Stimulated activated CD4-positive, alpha-beta T cell treated with anti-CD3 and anti-CD28 coated beads, Interleukin-4, amount 100 ng/mL, for 48 hours (primary cell): Measurements from ENCODE around the gene SMURF2.

Source experiments
- DNase-seq, 2 donors: peaks; one replicate each; pipeline ENCODE4 v3.0.0-alpha.2; 2020; ENCODE audit warnings: low read depth in 2 of 2

Gene SMURF2

DNA sequence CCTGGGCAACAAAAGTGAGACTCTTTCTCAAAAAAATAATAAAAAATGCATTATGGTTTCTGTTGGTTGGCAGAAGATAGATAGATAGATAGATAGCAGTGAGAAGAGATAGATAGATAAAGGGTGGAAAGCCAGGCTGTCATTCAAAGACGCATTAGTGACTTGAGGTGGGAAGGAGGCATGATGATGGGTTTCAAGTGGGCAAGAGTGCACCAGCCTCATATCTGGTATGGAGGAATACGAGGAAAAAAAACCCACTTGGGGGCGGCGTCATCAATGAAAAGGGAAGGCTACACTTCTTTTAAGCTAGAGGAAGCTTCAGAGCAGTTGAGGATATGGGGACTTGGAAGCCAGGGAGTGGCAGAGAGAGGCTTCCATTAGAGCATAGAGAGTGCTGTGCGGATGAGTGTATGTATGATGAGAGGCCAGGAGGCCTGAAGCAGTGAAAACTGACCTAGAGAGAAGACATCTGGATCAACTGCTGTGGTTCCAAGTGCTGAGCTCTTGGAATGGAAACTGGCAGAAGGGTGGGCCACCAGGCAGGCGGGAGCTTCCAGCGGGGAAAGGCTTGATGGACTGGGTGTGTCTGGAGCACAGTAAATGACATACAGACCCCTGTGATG is 123.5 kb downstream of the SMURF2 start:
- DNase-seq = no peak

DNA sequence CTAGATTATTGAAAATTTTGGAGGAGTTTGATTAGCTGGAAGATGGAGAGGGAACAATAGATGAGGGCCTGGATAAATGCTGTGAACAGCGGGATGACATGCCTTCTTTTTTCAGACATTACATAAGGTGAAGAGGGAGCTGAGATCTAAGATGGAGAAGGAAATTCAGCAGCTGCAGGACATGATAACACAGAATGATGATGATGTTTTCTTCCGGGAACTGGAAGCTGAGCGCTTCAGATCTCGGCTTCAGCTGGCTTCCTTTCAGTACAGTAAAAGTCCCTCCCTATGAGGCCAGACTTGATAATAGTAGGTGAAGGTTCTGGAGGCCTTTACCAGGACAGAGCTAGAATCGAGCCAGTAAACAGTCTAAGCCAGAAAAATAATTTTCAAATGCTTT is 124.6 kb downstream of the SMURF2 start:
- DNase-seq = no peak

DNA sequence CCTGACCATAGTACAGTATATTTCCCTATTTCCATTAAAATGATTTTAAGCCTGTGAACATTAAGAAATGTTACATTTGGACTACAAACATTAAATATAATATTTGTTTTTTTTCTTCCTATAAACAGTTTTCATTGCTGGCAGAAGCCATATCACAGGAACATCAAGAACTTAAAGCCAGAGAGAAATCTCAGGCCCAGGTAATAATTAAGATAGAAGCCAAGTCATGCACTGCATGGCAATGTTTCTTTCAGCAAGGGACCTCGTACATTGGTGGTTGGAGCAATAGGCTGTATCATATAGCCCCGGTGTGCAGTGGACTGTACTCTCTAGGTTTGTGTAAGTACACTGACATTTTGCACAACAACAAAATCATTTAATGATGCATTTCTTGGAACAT is 125.2 kb downstream of the SMURF2 start:
- DNase-seq = no peak

DNA sequence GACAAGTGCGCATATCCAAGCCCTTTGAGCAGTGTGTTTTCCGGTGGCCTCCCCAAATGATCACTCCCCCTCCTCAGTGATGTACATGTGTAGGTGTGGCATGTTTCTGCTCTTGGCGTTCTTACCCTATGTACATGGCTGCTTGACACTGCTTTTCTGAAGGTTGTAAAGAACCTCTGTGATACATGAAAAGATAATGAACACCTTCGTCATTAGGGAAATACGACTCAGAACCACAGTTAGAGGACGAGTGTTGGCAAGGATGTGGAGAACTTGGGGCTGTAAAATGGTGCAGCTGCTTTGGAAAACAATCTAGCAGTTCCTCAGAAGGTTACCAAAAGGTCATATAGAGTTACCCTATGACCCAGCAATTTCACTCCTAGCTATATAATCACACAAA is 126.8 kb downstream of the SMURF2 start:
- DNase-seq = no peak

DNA sequence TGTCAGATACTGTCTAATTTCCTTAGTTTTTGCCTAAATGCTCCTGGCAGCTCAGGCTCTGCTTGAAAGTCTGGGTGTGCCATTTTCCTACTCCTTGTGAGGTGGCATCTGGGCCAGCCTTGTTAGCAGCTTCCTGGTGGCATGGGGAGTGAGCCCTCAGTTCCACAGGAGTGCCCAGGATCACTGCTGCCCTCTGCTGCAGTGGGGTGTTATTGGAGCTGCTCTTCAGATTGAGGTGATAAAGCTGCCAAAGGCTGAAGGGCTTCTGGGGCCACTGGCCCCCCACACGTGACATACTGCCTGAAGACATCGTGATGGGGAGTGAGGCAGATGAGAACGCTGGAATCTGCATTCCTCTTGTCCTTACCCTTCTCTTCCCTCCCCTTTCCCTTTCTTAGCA is 127.9 kb downstream of the SMURF2 start:
- DNase-seq = no peak

DNA sequence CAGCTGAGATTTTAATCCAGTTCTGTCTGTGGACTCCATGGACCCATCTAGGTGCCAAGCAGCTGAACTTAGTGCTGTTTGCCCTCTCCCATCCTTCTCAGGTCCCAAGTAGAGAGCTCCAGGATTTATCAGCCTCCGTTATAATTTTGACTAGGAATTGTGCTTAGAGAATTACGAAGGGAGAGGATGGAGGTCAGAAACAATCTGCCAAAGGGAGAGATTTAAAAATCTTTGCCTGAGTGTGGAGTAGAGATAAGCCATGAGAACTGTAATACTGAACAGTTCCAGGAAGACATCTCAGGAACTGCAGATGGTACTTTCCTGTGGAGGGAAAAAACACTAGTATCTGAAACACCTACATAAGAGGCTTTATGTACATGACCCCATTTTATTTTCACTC is 128.3 kb downstream of the SMURF2 start:
- no peak for DNase-seq

DNA sequence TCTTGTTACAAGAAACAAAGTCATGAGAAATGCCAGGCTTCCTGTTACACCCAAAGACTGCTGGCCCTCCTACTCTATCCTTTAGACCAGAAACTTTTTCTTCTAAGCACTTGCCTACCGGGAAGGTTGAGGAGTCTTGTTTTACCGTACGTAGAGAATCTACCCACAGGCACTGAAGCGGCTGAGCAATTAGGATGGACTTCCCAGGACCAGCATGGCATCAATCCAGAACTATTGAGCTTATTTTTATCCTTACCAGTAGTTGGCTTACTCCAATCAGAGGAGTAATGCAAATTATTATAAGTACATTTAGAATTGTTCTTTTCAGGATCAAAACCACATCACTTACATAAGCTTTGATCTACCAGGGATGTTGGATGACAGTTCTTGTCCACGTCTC is 129.7 kb downstream of the SMURF2 start:
- DNase-seq = no peak

DNA sequence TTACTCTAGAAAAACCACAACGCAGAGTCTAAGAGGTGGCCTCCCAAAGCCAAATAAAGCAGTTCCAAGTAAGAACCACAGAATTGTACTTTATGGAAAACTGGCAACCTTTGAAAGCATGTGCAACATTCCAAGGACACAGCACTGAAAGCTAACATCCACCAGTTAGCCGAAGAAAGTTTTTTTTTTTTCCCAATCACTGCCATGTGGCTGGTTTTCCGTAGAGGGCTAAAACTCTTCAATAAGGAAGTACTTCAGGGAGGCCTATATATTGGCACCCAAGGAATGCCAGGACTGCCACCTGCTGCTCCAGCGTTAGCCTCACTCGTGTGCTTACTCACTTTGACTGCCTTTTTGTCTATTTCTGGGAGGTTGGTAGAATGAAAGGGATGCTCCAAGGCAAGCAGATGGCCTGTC is 130.1 kb downstream of the SMURF2 start:
- no peak for DNase-seq

DNA sequence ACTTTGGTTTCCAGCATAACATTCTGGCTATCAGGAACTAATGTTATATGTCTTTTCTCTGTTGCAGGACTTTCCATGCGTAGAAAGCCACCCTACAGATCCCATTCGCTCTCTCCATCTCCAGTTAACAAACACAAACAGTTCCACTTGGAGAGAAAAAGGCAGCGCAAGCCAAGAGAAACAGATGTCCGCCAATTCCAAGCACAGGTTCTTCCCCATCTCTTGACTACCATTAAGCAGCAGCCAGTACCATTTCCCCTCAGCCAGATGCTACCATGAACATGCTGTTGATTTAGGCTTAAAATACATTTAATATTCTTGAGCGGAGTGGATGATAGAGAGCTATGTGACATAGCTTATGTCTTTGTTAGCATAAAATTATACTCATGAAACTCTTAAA is 132.9 kb downstream of the SMURF2 start:
- DNase-seq = no peak

DNA sequence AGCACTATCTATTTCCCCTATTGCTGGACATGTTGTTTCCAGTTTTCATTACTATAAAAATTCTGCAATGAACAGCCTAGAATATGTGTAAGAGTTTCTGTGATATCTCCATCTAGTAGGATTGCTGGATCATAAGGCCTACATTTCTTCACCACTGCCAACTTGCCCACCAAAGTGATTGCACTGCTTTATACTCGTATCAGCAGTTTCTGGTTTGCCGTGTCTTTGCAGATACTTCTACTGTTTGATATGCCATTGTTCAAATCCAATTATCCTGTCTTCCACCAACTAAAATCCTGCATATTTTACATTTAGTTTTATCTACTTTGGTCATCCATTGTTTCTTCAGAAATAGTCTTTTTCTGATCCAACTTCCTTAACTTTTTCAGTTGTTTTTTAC is 134.2 kb downstream of the SMURF2 start:
- no peak for DNase-seq

DNA sequence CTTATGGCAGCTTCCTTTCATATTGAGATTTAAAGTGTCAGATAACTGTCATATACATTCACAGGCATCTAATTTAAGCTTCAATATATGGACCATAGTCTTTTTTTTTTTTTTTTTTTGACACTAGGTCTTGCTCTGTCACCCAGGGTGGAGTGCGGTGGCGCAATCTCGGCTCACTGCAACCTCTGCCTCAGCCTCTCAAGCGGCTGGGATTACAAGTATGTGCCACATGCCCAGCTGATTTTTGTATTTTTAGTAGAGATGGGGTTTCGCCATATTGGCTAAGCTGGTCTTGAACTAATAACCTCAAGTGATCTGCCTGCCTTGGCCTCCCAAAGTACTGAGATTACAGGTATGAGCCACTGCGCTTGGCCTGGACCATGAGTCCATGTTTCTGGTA is 141.7 kb downstream of the SMURF2 start:
- DNase-seq = no peak

DNA sequence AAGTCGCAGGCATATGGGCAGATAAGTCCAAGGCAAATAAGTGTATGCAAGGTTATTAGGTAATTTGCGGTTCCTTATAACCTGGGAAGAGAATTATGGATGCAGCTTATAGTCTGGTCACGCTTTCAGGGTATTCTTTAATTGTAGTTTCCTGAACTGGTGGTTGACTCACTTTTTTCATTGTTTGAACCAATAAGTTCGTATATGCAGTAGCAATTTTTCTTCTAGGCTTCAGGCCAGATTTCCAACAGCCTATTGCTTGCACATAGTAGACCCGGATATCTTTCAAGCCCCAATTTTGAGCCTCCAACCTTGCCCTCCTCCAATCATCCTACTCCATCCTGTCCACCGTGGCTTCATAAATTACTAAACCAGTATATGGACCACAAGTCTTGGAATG is 142.5 kb downstream of the SMURF2 start:
- no peak for DNase-seq

DNA sequence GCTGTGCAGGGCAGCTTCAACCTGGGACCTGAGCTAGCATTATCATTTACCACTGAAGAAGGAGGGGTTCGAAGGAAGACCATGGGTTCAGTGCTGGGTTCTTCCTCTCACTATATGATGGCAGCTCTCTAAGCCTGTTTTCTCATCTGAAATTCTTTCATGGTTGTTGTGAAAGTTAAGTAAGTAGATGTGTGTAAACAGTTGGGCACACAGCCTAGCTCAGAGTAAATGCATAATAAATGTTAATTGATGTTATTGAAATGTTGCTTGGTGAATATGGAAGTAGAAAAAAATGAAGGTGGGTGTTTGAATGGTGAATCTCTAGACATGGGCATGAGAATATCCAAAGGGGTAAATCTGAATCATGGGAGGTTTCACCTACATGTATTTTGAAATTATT is 146.3 kb downstream of the SMURF2 start:
- no peak for DNase-seq

DNA sequence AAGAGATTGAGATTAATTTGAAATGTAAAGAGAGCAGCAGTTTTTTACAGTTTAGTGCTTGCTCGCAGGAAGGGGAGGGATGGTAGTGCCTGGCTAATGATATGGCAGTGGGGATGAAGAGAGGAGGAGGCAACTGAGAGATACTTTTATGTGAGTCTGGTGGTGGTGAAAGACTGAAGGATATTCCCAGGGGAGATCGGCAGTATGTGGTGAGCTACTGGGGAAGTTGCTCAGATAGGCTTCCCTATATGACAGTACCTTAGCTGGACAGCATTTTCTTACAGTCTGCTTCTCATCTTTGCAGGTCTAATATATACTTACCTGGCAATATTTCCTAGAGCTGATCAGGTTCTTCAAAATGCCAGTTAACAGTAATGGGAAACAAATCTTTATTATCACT is 146.7 kb downstream of the SMURF2 start:
- DNase-seq = no peak

DNA sequence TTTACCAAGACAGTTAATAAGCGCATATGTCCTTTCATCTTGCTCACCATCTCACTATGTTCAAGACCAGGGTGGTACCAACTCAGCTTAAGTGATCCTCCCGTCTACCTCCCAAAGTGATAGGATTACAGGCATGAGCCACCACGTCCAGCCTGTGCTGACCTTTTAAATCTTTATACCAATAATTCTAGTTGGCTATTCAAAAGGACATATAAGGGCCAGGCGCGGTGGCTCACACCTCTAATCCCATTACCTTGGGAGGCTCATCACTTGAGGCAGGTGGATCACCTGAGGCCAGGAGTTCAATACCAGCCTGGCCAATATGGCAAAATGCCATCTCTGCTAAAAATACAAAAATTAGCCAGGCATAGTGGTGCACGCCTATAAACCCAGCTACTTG is 152.9 kb downstream of the SMURF2 start:
- DNase-seq = no peak

DNA sequence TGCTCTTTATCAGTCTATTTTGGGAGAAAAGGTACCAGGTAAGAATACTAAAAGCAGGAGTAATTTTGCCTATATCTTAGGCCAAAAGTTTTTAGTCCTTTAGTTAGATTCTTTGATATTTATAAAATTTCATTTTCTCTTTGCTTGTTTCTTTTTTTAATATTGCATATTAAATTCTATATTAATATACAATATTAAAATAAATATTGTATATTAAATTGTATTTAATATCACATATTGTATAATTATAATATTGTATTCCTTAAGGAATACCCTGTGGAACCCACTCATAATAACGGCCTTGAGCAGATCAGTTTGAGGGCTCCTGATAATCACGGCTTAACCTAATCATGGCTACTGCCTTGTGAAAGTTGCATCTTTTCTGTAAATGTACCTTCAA is 153.4 kb downstream of the SMURF2 start:
- no peak for DNase-seq

DNA sequence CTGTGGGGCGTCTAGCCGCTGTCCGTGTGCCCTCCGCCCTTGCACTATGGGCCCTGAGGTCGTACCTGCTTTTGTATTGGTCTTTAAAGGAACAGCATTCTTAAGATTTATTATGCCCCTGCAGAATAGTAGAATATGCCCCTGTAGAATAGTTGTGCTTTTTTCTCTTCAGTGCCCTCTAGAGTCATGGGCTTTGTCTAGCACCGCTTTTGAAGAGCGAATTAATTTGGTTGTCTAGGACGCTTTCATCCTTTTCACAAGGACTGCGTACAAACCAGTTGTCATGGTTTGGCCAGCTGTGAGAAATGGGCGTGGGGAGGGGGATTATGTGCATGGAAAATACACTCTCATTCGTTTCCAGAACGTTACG is 154.7 kb downstream of the SMURF2 start:
- no peak for DNase-seq

DNA sequence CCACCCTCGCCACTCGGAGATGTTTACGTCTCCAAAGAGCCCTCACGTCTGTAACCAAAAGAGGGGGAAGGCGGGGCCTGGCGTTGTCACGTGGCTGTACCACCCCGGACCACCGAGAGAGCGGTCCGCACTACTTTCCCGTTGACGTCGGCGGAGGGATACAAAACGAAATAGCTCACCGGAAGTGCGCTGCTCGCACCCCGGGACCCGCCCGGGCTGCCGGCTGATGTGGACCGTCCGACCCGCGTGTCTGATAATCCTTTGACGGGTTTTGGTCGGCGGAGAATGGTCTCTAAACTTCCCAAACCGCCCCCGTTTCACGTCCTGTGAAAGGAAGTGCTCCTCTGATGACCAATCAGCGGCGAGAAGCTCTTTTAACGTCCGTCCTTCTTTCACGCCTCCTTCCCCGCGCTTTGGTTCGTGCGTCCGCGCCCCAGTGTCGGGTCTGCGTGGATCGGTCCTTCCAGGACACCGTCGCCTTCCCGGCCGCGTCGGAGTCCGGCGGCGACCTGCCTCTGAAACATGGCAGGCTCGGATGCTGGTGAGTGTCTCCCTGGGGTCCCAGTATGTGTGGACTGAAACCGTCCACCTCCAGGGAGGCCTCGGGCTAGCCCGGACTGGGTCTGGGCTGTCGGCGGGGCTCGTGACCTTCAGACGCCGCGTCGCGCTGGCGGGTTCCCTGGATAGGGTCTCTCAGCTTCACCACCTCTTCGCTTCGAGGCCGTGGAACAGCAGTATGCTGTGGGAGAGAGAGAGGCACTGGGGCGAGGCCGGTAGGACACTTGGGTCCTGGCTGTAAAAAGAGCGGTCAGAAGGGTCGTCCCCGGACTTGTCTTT is 155.3 kb downstream of the SMURF2 start, which contains the start of gene CEP95:
Gene CEP95, plus strand, starts transcription at position 402 of the 837 bp plus-strand sequence. Its CDS starts 121 bp downstream, at position 523.
- peak; percentile 93 for DNase-seq

DNA sequence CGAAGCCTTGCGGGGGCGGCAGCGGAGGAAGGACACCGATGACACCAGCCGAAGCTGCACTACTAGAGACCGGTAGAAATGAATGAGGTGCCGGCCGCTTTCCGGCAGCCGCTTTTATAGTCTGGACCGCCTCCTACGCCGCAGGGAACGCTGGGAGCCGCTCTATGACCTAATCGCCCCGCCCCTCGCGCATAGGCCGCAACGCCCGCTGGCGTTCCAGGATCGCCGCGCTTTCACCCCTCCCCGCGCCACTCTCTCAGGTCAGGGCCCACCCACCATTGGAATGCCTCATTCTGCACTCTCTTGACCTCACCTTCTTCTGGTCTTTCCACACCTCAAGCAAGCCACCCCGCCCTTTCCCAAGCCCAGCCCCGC is 155.9 kb downstream of the SMURF2 start, which contains the start of gene DDX5:
Gene DDX5, minus strand, starts transcription at position 89 of the 375 bp plus-strand sequence. CDS start 170 bp downstream, outside the sequence.
- DNase-seq = peak; percentile 97

DNA sequence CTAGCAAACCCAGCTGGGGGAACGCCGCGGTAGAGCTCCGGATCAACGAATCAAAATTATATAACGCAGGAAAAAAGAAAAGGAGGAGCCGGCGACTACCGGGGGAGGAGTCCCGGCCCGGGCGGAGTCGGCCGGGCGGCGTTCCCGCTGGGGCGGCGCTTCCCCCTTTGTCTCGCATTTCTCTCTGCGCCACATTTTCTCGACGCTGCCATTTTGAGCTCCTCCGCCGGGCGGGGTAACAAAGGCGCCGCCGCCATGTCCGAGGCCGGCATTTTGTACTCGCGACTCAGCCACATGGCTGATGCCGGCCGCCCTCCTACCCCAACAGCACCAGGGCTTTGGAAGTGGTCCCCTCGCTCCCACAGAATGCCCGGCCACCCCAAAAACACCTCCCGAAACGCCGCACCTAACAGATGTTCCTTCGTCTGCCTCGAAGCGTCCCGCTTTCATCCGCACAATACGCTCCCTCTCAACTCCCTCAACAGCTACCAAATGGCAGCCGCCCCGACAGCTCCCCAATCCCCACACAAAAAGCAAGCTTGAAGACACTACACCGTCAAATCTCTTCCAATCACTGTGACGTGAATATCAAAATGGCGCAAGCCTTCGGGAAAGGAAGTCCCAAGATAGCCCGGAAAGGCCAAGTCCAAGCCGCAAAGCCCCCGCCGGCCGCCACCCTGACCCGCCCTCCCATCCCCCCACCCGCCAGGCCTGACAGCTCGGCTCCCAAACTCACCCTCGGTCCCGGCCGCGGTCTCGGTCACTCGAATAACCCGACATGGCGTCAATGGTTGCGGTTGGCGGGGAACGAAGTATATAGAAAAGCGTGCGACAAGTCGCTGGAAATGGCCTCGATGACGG is 156.5 kb downstream of the SMURF2 start:
- peak; percentile 77 to 79 for DNase-seq

DNA sequence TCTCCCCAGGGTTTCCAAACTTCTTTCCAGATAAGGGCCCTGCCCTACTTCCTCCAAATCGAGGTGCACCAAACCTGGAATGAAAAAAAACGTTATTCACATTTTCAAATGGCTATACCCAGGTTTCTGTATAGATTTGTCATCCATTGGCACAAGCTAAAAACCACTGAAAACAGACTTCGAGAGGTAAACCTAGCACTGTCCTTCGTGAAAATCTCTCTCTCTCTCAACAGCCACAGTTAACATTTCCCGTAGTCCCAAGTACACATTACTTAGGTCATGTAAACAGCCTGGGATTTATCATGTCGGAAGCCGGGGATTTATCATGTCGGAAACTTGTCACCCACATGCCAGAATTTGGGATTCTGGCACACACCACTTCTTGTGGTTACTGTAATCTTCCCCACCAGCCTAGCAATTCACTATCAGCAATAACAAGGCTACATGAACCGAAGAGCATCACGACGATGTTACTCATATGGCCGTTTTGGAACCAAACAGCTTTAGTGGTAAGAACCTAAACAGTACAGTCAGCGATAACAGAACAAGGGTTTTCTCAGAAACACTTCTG is 157.3 kb downstream of the SMURF2 start:
- DNase-seq = no peak
